ENCODE data around the gene REPS2. TPM values are rescaled to one million over a fixed set of nuclear protein-coding genes. Genes with fewer than 3 reads are reported as not detected.

Gene REPS2
- total RNA-seq, 2 experiments from 2014 or later, result not detected

DNA sequence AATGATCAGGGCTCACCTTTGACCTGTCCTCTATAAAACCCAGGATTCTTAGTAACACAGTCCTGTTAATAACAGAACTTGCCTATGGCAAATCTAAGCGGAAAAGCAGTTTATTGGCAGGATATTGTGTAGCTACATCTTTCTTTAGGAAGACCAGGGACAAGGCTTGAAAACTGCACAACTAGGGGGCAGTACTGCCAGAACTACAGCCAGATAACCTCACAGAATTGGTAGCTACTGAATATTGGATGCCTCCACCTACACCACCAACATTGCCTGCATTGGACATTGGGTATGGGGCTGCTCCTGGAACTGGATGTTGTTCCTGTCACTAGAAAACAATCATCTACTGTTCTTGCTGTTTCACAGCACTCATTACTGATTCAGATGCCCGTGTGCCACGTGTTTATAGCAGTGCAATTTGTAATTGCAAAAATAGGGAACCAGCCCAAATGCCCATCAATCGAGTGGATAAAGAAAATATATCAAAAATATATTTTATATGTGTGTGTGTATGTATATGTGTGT, 47.4 kb downstream of the REPS2 start:
- Mint-ChIP-seq H3K36me3 (ENCODE audit: low read depth) (no peaks in the 10 kb centered on the region), H3K4me3 (no peak overlapping the region), H3K27me3 (no peaks in the 10 kb centered on the region), H3K4me1 (no peaks in the 10 kb centered on the region), H3K9me3 (no peaks in the 10 kb centered on the region), H3K27ac (no peak overlapping the region)
- ChIA-PET POLR2A (no interaction called here), CTCF (no interaction called here)
- DNase-seq, result no peak

DNA sequence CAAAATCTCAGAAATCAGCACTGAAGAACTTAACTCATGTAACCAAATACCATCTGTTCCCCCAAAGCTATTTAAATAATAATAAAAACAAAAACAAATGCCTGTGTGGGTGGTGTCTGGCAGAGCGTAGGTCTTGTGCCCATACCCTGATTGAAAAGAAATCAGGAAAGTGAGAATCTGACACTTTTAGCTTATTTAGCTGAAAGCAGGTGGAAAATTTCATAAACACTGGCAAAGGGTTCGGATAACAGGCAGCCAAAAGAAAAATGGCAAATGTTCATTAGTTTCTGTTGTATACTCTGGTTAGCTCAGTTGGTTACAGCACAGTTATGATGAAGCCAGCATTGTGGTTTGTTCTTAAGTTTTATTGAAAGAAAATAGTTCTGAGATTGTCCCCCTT, 48.3 kb downstream of the REPS2 start:
- H3K9me3 Mint-ChIP-seq, result no peaks in the 10 kb centered on the region
- no peak overlapping the region for H3K27ac Mint-ChIP-seq
- no peaks in the 10 kb centered on the region for H3K4me1 Mint-ChIP-seq
- ChIA-PET POLR2A (no interaction called here), CTCF (no interaction called here)
- H3K27me3 Mint-ChIP-seq, result no peaks in the 10 kb centered on the region
- no peak overlapping the region for H3K4me3 Mint-ChIP-seq
- no peaks in the 10 kb centered on the region for H3K36me3 Mint-ChIP-seq (ENCODE audit: low read depth)
- DNase-seq, result no peak

DNA sequence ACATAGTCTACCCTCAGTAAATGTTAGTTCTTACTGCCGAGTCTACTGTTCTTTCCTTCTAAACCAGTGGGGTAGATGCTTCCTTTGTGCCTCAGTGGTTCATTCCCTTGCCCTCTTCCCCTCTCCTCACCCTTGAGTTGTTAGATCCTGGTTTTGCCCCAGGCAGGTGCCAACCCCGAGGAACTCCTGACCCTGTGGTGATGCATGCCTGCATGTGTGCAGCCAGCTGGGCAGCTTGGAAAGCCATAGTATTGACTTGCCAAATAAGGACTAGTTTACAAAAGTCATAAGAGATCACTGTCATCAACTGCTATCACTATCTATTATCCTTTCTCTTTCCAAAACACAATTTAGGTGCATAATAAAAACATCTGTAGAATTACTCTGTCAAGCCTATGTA, 50.9 kb downstream of the REPS2 start:
- H3K36me3 Mint-ChIP-seq (ENCODE audit: low read depth), result no peaks in the 10 kb centered on the region
- H3K4me3 Mint-ChIP-seq, result no peak overlapping the region
- CTCF ChIA-PET, result no interaction called here
- DNase-seq, result no peak
- H3K27ac Mint-ChIP-seq, result no peak overlapping the region
- no peaks in the 10 kb centered on the region for H3K9me3 Mint-ChIP-seq
- no peaks in the 10 kb centered on the region for H3K4me1 Mint-ChIP-seq
- H3K27me3 Mint-ChIP-seq, result peaks cover 3% of the 10 kb centered on the region
- POLR2A ChIA-PET, result no interaction called here

DNA sequence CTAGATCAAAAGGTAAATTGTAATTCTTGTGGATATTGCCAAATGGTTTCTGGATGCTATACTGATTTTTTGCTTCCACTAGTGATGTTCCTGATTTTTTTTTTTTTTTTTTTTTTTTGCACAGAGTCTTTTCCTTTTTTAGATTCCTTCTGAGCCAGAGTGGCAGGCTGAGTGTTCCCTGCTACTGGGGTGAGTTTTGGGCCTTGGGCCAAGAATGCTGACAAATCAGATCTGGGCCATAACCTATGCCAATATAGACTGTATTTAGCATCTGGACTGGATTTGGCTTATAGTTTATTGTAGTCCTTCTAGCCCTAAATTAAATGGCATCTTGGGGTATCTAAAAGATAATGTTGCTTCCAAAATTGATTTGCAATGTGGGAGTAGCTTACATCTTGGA, 52.8 kb downstream of the REPS2 start:
- DNase-seq, result no peak
- CTCF ChIA-PET, result no interaction called here
- H3K36me3 Mint-ChIP-seq (ENCODE audit: low read depth), result no peaks in the 10 kb centered on the region
- no peaks in the 10 kb centered on the region for H3K9me3 Mint-ChIP-seq
- POLR2A ChIA-PET, result no interaction called here
- H3K27me3 Mint-ChIP-seq, result peaks cover 5% of the 10 kb centered on the region
- no peak overlapping the region for H3K4me3 Mint-ChIP-seq
- H3K4me1 Mint-ChIP-seq, result peaks cover 6% of the 10 kb centered on the region
- H3K27ac Mint-ChIP-seq, result no peak overlapping the region

DNA sequence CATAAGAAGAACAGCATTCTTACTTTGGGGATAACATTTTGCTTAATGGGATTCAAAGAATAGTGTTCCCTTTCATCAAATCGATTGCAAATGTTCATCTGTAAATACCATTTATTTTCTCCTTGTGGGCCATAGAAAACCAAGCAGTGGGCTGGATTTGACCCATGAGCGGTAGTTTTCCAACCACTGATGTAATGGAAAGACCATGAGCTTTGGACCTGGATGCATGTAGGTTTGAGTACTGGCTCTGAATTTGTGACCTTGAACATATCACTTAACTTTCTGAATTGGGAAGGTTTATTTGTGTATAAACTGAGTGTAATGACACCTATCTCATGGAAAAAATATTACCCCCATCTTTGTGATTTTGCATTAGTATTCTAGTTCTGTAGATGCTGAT, 54.3 kb downstream of the REPS2 start:
- H3K36me3 Mint-ChIP-seq (ENCODE audit: low read depth), result no peaks in the 10 kb centered on the region
- no peaks in the 10 kb centered on the region for H3K9me3 Mint-ChIP-seq
- CTCF ChIA-PET, result no interaction called here
- POLR2A ChIA-PET, result no interaction called here
- no peak overlapping the region for H3K4me3 Mint-ChIP-seq
- H3K27me3 Mint-ChIP-seq, result peaks cover 5% of the 10 kb centered on the region
- no peak for DNase-seq
- peaks cover 6% of the 10 kb centered on the region for H3K4me1 Mint-ChIP-seq
- no peak overlapping the region for H3K27ac Mint-ChIP-seq

- H3K4me3 Mint-ChIP-seq, result no peak overlapping the region
- H3K9me3 Mint-ChIP-seq, result no peaks in the 10 kb centered on the region
- no peak overlapping the region for H3K27ac Mint-ChIP-seq
- H3K36me3 Mint-ChIP-seq (ENCODE audit: low read depth), result no peaks in the 10 kb centered on the region
- no peak for DNase-seq
- peaks cover 6% of the 10 kb centered on the region for H3K4me1 Mint-ChIP-seq
- peaks cover 5% of the 10 kb centered on the region for H3K27me3 Mint-ChIP-seq
- ChIA-PET POLR2A (no interaction called here), CTCF (no interaction called here)
Observed at GRCh38 chrX:17005712-17006368, 59.4 kb downstream of the REPS2 start.

DNA sequence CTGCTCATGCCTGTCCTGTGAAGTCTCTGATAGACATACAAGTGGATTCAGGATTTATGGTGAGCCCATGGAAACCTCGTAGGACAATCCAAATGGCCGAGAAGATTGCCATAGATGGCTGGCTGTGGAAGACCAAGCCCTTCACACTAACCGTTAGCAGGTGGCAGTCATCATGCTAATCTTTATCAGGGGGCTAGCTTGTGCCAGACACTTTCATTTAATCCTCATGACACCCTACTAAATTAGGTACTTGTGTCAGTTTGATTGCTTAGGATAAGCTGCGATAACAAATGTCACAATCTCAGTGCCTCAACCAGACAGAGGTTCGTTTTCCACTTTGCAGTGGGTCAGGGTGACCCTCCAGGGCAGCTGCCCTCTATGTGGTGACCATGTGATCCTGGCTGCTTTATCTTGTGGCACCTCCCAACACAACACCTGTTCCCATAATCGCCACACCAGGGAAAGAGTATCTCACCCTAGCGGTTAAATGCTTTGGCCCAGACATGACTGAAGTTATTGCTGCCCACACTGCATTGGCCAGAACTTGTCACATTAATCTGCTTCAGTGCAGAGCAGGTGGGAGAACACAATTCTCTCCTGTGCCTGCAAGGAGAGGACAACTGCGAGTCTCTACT, 60.8 kb downstream of the REPS2 start:
- Mint-ChIP-seq H3K36me3 (ENCODE audit: low read depth) (no peaks in the 10 kb centered on the region), H3K4me3 (no peak overlapping the region), H3K9me3 (no peaks in the 10 kb centered on the region), H3K4me1 (peaks cover 6% of the 10 kb centered on the region), H3K27ac (no peak overlapping the region), H3K27me3 (peaks cover 2% of the 10 kb centered on the region)
- no peak for DNase-seq
- CTCF ChIA-PET, result no interaction called here
- POLR2A ChIA-PET, result no interaction called here

DNA sequence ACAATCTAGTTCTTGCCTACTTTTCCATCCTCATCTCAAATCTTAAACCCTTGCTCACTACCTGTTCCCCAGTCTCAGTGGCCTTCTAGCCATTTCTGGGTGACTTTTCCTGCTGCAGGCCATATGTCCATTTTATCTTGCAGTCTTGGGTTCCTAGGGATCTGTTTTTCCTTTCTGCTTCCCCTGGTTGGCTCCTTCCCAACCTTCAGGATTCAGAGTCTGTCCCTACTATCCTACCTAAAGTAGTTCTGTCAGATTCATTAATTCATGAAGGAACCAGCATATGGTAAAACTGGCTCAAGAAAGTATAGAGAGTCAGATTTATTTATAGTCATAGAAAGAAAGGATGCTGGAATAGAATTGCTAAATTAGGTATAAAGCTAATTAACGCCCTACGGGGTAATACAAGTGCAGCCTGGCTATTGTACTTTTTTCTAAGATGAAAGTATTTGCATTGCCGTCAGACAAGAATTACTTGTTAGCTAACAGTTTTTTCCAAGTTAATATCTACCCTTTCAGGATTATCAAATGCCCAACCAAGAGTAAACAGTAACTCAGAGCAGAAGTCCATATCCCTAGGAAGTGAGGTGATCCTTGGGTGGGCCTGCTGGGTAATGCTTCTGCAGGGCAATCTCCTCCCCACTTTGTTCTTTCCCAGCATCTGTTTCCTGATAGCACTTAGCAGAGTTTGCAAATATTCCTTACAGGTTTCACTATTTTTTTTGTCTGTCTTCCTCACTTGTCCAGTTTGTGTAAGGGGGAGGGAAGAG, 63.6 kb downstream of the REPS2 start:
- DNase-seq, result no peak
- Mint-ChIP-seq H3K9me3 (no peaks in the 10 kb centered on the region), H3K27me3 (no peaks in the 10 kb centered on the region), H3K4me1 (no peaks in the 10 kb centered on the region), H3K27ac (no peak overlapping the region), H3K36me3 (ENCODE audit: low read depth) (no peaks in the 10 kb centered on the region), H3K4me3 (no peak overlapping the region)
- POLR2A ChIA-PET, result no interaction called here
- CTCF ChIA-PET, result interaction anchor here (0.8 kb wide), 1 partner anchor 44 kb away, joined by 3 read pairs; no protein-coding TSS in a partner anchor

DNA sequence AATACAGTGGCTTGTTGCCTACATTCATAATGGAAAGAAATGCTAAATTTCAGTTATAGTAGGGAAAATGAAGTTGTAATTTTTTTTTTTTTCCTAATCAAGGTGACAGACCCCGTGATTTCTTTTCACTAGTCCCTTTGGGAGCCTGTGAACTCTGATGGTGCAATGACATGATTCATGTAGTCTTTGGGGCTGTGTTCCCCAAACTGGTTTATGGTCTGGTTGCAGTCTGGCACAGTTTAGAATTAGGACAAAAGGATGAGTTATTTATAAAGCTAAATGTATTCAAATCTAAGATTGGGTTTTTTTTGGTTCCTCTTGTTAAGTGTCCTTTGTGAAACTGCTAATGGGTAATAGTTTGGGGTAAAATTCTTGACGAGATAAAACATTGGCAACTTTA, 66.0 kb downstream of the REPS2 start:
- Mint-ChIP-seq H3K4me1 (no peaks in the 10 kb centered on the region), H3K27me3 (no peaks in the 10 kb centered on the region), H3K9me3 (no peaks in the 10 kb centered on the region), H3K27ac (no peak overlapping the region), H3K36me3 (ENCODE audit: low read depth) (no peaks in the 10 kb centered on the region), H3K4me3 (no peak overlapping the region)
- POLR2A ChIA-PET, result no interaction called here
- DNase-seq, result no peak
- CTCF ChIA-PET, result no interaction called here

- H3K27ac Mint-ChIP-seq, result no peak overlapping the region
- ChIA-PET CTCF (interaction anchor here (0.6 kb wide), 1 partner anchor 8 kb away, joined by 3 read pairs; no protein-coding TSS in a partner anchor), POLR2A (no interaction called here)
- no peaks in the 10 kb centered on the region for H3K4me1 Mint-ChIP-seq
- no peak overlapping the region for H3K4me3 Mint-ChIP-seq
- no peak for DNase-seq
- no peaks in the 10 kb centered on the region for H3K36me3 Mint-ChIP-seq (ENCODE audit: low read depth)
- H3K27me3 Mint-ChIP-seq, result no peaks in the 10 kb centered on the region
- H3K9me3 Mint-ChIP-seq, result no peaks in the 10 kb centered on the region
Observed at GRCh38 chrX:17014216-17014615, 67.8 kb downstream of the REPS2 start.

DNA sequence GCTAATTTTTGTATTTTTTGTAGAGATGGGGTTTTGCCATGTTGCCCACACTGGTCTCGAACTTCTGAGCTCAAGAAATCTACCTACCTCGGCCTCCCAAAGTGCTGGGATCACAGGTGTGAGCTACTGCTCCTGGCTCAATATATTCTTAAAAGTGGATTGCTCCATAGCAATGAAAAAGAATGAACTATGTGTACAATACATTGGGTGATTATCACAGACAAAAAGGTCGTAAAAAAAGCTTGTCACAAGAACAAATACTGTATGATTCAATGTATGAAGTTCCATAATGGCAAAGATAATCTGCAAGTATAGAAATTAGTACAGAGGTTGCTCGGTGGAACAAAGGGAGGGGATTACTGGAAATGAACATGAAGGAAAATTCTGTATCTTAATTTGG, 70.7 kb downstream of the REPS2 start:
- Mint-ChIP-seq H3K36me3 (ENCODE audit: low read depth) (no peaks in the 10 kb centered on the region), H3K4me3 (no peak overlapping the region), H3K27ac (no peak overlapping the region), H3K4me1 (no peaks in the 10 kb centered on the region), H3K27me3 (no peaks in the 10 kb centered on the region), H3K9me3 (no peaks in the 10 kb centered on the region)
- CTCF ChIA-PET, result no interaction called here
- DNase-seq, result no peak
- POLR2A ChIA-PET, result no interaction called here

GRCh38 chrX:17020356-17020755, 73.9 kb downstream of the REPS2 start:
- no peaks in the 10 kb centered on the region for H3K36me3 Mint-ChIP-seq (ENCODE audit: low read depth)
- no peak overlapping the region for H3K4me3 Mint-ChIP-seq
- ChIA-PET CTCF (interaction anchor here (0.7 kb wide), 1 partner anchor 16 kb away, joined by 3 read pairs; no protein-coding TSS in a partner anchor), POLR2A (no interaction called here)
- no peaks in the 10 kb centered on the region for H3K27me3 Mint-ChIP-seq
- H3K27ac Mint-ChIP-seq, result no peak overlapping the region
- no peak for DNase-seq
- no peaks in the 10 kb centered on the region for H3K4me1 Mint-ChIP-seq
- H3K9me3 Mint-ChIP-seq, result no peaks in the 10 kb centered on the region
